ENCODE data around the gene WDFY2. TPM values are rescaled to one million over a fixed set of nuclear protein-coding genes. Genes with fewer than 3 reads are reported as not detected.

WDFY2 gene
- polyA plus RNA-seq, 10 donors = 4.6 to 14.7 (median 7.7) TPM

GRCh38 chr13:51734786-51735185 lies 150.5 kb downstream of the WDFY2 start:
- no peak for DNase-seq

DNA sequence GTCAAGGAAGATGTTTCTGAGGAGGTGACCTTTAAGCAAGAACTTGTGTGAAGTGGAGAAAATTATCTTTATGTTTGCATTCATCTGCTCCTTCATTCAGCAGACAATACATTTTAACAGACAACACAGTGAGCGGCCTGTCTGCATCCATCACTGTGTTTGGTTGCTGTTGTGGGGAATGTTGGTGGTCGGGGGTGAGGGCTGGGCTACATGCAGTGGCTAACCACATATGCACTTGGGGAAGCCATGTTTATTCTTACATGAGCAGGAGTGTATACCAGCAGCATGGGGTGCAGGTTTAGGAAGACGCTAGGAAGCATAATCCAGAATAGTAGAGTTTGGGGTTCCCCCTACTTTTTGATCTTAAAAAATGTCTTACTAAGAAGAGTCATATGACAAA lies 153.3 kb downstream of the WDFY2 start:
- DNase-seq = no peak

- DNase-seq = no peak
Observed at GRCh38 chr13:51738226-51738905, 154.1 kb downstream of the WDFY2 start.

- DNase-seq = no peak
Observed at GRCh38 chr13:51739027-51739764, 154.9 kb downstream of the WDFY2 start.

GRCh38 chr13:51740698-51741097 lies 156.4 kb downstream of the WDFY2 start:
- DNase-seq = peak in 1 of 3 donors; percentile 53

DNA sequence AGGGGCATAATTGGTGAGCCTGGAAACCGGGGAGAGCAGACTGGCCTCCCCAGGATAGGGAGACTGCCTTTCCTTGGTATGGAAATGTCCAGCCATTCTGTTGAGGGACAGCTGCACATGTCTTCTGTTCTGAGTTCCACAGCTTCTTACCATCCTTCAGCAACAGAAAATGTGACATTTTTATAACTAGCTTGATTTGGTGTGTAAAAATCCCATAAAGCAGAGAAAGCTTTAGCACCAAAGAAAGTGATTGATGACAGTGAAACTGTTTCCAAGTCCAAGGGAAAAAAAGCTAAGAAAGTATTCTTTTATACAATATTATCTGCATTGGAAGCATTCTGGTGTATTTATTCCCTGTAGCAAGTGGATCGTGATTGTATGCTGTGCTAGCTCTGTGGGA lies 157.8 kb downstream of the WDFY2 start:
- no peak for DNase-seq

- no peak for DNase-seq
Observed at GRCh38 chr13:51742611-51743010, 158.3 kb downstream of the WDFY2 start.

- no peak for DNase-seq
Observed at GRCh38 chr13:51745243-51745642, 161.0 kb downstream of the WDFY2 start.

DNA sequence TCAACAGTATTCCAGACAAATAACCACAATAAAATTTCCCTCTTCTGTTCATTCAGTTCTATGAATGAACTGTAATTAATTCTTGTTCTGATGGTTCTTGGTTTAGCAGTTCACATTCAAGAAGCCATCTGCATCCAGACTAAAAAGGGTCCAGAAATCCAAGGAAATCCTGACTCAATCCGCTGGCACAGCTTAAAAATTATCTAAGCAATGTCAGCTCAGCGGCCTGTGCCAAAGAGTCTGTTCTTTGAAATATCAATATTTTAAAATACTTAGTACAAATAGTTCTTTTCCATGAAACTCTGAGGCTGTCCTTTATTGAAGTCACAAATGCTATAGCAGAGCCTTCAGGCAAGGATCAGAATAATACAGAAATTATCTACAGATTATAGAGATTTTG lies 162.5 kb downstream of the WDFY2 start:
- peak in 2 of 3 donors; percentile 63 to 66 for DNase-seq

- DNase-seq = no peak
Observed at GRCh38 chr13:51747438-51748434, 163.5 kb downstream of the WDFY2 start.

- no peak for DNase-seq
Observed at GRCh38 chr13:51756651-51757050, 172.4 kb downstream of the WDFY2 start.

- no peak for DNase-seq
Observed at GRCh38 chr13:51758691-51759090, 174.4 kb downstream of the WDFY2 start.

- no peak for DNase-seq
Observed at GRCh38 chr13:51759240-51759639, 175.0 kb downstream of the WDFY2 start.

DNA sequence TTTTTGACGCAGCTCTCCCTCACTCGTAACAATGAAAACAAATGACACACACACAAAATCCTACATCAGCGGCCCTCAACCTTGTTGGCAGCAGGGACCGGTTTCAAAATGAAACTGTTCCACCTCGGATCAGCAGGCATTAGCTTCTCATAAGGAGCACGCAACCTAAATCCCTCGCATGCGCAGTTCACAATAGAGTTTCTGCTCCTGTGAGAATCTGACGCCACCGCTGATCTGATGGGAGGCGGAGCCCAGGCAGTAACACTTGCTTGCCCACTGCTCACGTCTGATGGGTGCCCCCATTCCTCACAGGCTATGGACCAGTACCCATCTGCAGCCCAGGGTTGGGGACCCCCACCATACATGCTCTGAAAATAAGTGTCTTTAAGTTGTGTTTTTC lies 176.3 kb downstream of the WDFY2 start:
- peak in 2 of 3 donors; percentile 54 to 61 for DNase-seq

DNA sequence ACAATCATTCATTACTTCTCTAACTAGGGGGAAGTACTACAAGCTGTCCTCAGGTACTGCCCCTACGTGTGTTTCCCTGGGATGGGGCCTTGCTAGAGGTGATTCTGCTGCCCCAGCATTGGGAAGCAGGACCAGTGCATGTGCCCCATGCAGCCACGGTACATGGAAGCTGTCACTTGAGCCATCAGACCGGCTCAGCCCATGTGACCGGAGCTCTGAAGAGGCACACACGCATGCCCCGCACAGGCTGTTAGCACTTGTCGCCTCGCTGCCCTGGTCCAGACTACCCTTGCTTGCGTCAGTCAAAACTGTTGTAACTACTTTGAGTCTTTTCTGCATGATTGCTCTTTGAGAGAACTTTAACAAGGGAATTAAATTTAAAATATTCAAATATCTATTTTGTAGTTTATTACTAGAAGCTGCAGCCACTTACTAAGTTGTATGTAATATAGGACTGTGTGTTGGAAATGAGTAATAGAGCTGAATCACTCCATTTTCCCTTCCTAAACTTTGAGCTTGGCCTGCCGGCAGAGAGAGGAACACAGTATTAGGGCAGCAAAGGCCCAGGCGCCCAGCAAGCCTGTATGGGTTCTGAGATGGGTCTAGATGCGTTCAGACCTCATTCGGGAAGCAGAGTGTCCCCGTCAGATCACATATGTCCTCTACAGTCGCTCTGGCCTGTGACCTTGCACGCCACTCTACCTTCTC lies 177.5 kb downstream of the WDFY2 start:
- no peak for DNase-seq

- DNase-seq = no peak
Observed at GRCh38 chr13:51763486-51763885, 179.2 kb downstream of the WDFY2 start.

- peak; percentile 38 to 67 (median 62) for DNase-seq
Observed at GRCh38 chr13:51764184-51765141, 180.2 kb downstream of the WDFY2 start.

DNA sequence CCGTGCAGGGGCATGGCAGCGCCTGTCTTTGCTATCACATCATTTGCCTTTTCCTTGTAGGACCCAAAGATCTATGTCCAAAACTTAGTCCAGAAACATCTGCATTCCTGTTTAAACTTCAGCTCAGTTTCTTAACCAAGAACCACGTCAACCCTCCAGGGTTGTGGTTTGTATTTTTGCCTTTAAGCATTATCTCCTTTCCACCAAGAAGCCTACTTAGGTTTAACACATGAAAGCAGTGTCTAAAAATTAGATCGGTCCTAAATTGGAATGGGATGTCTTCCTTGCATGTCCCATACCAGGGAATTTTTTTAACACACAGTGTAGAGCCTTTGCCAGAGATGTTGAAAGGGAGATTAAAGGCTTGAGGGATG lies 180.9 kb downstream of the WDFY2 start:
- DNase-seq = no peak

DNA sequence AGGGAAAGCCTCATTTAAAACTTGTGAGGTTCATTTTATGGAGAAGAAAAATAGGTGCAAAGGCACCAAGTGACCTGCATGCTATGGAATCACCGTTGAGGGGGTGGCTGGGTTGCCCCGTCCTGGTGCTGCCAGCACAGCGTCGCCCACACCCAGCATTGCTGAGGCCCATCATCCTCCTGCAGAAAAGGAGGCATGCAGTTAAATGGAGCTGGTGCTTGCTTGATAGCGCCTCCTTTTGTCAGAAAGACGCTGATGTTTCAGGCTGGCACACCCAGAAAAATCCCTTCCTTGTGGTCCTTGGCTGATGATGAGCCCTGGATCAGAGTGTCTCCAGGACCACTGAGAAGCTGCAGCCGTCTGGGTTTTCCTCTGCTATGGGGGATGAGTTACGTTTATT lies 182.8 kb downstream of the WDFY2 start:
- DNase-seq = no peak

- DNase-seq = no peak
Observed at GRCh38 chr13:51768378-51768921, 184.2 kb downstream of the WDFY2 start.

Measured in muscle of back (tissue), 11 donors.